ENCODE data around the gene GRIA1.

GRIA1 gene

GRCh38 chr5:153618307-153618706 lies 127.8 kb downstream of the GRIA1 start:
- no peak for DNase-seq

DNA sequence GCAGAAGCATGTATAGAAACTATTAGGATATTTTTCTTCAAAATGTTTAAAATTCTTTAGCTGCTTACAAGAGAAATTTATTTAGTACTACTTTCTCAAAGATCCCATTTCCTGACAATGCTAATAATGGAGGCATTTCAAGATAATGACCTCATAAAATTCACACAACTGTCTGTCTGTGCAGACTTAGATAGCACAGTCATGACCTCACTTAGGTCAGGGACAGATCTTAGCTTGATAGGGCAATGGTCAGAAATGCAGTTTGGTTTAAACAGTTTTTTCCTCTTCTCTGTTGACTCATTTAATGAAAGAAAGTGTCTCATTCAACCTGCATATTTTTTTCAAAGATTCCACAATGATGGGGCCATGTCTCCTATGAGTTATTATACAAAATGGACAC lies 128.4 kb downstream of the GRIA1 start:
- DNase-seq, result no peak

- DNase-seq, result no peak
These were observed 129.3 kb downstream of the GRIA1 start for GRCh38 chr5:153619771-153620170.

GRCh38 chr5:153623124-153623523 lies 132.7 kb downstream of the GRIA1 start:
- DNase-seq, result no peak

DNA sequence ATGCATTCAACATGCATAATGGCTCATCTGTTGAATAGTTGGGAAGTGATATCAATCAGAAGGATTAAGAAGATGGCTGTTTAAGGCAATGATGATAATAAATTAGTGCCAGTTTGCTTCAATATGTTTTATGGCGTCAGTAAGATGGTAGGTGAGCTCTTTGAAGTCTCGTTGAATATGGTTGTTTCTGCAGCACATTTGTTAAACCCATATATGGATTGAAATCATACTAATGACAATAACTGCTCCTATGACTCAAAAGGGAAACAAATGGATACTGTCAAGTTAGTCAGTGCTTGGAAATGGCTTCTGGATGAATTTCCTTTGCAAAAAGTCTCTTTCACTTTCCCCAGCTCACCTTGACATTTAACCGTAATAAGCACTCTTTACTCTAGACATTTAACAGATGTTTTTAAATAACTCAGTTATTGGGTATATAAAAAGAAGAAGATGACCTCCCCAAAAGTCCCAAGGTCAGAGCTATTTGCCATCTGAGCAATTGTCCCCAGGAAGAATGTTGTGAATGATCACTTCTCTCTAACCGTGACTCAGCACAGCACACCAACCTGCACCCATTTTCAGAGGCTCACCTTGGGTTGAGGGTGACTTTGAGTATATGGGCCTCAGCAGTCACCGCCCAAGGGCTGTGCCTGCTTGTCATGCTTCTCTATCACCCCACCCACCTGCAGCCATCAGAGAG lies 133.4 kb downstream of the GRIA1 start:
- DNase-seq, result no peak

- no peak for DNase-seq
These were observed 133.9 kb downstream of the GRIA1 start for GRCh38 chr5:153624451-153624765.

DNA sequence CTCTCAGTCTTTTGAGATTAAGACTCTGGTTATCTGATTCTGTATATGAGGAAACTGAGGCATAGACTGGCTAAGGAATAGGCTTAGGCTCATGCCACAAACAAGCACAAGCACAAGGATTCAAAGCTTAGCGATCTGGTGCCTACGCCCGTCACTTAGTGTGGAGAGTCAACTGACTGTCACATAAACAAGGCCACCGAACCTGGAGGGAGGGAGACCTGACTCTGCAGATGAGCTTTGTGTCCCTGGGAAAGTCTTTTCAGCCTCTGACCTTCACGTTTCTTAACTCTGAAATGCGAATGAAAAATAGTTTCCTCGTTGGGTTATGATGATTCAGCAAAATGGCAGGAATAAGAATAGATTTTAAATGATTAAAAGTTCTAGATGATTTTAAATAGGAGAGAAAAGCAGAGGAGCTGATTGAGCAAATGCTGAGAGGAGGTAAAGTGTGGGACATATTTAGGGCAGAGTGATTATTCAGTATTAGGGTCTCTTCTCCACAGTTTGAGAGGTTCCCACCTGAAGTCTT lies 135.4 kb downstream of the GRIA1 start:
- DNase-seq, result no peak

DNA sequence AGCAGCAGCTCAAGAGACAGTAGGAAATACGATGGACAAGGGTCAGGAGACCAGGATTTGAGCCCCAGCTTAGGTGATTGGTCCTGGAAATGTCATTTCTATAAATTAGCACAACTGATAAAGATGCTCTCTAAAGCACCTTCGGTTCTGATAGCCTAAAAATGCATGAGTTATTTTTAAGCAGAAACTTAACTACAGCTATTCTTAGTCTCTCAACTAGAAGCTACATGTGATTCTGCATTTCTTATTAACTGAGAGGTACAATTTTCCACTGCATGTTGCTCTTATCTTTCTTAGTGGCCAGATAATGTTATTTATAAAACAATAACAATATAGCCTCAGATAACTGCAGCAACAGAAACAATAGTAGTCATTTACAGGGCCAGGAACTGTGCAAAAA lies 136.4 kb downstream of the GRIA1 start:
- DNase-seq, result no peak

- DNase-seq, result no peak
These were observed 138.8 kb downstream of the GRIA1 start for GRCh38 chr5:153629027-153629895.

DNA sequence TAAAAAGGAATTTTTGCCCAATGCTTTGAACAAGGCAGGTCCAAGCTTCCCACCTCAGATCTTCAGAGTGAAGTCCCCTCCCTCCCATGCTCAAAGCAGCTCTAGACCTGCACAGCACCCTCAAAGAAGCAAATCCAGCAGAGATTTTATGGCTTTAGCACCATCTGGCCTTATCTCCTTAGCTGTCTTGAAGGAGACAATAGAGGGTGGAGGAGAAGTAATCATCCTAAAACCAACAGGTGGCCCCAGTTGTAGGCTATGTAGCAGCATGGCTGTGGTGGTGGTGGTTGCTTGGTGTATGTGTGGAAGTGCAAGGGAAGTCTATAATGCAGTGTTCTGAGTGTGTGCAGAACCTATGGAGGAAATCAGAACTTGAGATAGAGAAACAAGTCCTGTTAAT lies 140.1 kb downstream of the GRIA1 start:
- no peak for DNase-seq

DNA sequence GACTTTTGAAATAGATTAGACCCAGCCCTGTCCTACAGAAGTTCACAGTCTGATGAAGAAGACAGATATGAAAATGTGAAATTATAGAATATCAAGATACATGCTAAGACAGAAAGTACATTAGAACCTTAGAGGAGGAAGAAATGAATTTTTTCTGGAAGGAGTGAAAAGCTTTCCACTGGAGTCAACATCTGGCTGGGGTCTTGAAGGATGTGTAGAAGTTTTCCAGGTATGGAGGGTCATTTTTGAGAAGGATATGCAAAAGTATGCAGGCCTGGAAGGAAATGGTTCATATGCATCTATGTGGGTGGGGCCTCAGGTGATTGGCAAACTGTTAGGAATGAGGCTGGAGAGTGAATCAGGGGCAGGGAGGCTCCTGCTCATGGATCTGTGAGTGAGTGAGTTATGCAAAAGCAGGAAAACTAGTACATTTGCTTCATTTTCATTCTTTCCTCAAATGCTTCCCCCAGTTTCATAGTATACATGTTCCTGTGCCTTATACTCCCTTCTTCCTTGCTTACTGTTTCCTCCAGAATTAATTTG lies 142.3 kb downstream of the GRIA1 start:
- DNase-seq, result no peak

GRCh38 chr5:153636670-153637451 lies 146.4 kb downstream of the GRIA1 start:
- DNase-seq, result no peak

GRCh38 chr5:153640293-153640692 lies 149.8 kb downstream of the GRIA1 start:
- no peak for DNase-seq

- no peak for DNase-seq
These were observed 150.8 kb downstream of the GRIA1 start for GRCh38 chr5:153641183-153641688.

GRCh38 chr5:153654504-153655200 lies 164.2 kb downstream of the GRIA1 start:
- DNase-seq, result no peak

DNA sequence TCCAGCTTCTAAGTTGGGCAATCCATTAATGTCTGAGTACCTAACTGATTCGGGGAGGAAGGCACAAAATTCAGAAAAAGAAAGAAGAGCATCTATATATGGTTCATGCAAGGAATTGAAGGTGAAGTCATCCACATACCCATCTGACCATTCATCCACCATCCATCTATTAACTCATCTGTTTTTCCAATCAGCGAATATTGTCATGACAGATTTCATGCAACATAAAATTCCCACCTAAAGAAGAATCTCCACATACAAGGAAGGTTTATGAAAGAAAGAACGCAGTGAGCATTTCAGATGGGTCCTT lies 164.7 kb downstream of the GRIA1 start:
- DNase-seq, result no peak

DNA sequence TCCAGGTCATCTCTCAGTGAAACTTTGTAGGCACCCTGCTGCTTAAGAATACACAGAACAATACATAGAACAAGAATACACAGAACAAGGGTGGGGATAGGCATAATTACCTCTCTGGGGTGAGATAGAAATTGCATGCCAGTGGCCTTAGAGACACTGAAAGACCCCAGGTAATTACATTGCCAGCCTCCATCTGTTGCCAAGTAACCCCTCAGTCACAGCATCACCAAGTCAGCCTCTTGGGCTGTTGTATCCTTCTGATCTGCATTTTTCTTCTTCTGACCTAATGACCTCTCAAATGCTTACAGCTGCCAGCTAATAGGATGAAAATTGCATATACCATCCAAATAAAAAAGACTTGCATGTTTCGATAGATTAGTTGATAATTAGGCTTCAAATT lies 167.7 kb downstream of the GRIA1 start:
- no peak for DNase-seq

DNA sequence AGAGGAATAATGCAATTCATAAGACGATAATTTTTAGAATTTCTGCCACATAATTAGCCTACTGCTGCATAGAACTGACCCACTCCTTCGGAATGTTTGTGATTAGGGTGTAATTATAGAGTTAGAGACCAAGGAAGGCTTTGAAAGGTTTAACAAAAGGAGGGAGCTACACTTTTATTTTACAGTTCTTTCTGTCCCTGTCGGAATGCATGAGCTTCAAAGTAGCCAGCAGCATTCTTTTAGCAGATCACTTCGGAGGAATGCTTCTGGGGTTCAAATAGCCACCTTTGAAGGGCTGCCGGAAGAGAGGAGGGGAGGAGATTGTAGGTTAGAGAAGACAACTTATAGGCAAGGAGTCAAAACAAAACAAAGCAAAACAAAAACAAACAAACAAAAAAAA lies 168.1 kb downstream of the GRIA1 start:
- no peak for DNase-seq

DNA sequence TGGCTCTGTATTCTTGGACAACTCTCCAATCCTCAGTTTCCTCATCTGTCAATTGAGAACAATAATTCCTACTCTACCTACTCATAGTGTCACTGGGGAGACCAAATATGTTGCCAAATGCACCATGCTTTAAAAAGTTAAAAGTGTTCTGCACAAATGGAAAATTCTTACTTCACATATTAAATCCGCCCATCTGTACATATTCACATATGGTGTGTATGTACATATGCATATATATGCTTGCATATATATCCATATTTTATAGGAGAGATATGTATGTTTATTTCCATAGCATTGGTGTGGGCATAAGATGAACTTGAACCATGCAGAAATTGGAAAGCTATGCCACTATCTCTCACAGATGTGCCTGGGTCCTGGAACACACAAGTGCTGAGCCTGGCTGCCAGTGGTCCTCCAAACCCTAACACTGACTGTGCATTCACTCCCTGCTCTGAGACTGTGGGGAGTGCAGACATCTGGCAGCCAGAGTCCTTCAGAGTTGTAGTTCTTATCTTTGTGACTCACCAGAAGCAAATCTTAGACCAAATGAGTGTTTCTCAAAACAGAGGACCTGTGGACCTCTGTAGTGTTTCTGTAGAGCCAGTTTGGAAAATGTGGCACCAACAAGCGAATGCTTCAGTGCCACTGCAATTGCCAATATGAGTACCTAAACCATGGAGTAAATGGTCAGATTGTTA lies 168.7 kb downstream of the GRIA1 start:
- no peak for DNase-seq

DNA sequence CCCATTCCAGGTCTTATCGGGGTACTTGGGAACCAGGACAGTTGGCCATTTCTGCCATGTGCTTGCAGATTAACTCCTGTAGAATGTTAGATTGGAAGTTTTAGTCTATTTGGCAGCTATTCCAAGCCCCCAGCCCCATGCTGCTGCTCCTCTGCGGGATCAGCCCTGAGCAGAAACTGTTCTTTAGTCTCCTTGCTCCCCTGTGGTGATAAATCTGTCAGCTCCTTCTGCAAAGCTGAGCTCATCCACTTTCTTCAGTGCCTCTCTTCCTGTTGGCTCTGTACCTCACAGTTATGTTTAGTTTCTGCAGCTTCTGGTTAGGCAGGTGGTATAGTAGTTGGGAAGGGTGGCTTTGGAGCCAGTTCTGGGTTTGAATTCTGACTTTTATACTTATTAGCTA lies 170.4 kb downstream of the GRIA1 start:
- DNase-seq, result no peak

GRCh38 chr5:153661897-153662296 lies 171.4 kb downstream of the GRIA1 start:
- no peak for DNase-seq

GRCh38 chr5:153670101-153670500 lies 179.6 kb downstream of the GRIA1 start:
- no peak for DNase-seq
